Endothelial cell (in vitro differentiated cells): ENCODE results near the gene MAP4K1. TPM values are rescaled to one million over a fixed set of nuclear protein-coding genes. Genes with fewer than 3 reads are reported as not detected.

ENCODE experiments used
- DNase-seq: peaks from one replicate; pipeline ENCODE4 v3.0.0; 2021; ENCODE audit warnings: low spot score
- H3K27ac Mint-ChIP-seq: one replicate; pipeline ENCODE4 v1.8.0; 2021; ENCODE audit warnings: mixed read lengths, inconsistent platforms; ENCODE audit not compliant: unreplicated experiment
- H3K27me3 Mint-ChIP-seq: one replicate; pipeline ENCODE4 v1.8.0; 2021; ENCODE audit warnings: mild to moderate bottlenecking, moderate library complexity, mixed read lengths, inconsistent platforms; ENCODE audit not compliant: unreplicated experiment
- H3K36me3 Mint-ChIP-seq: one replicate; pipeline ENCODE4 v1.8.0; 2021; ENCODE audit warnings: mild to moderate bottlenecking, low read depth, mixed read lengths, inconsistent platforms; ENCODE audit not compliant: unreplicated experiment
- H3K4me1 Mint-ChIP-seq: one replicate; pipeline ENCODE4 v1.8.0; 2021; ENCODE audit warnings: mild to moderate bottlenecking, mixed read lengths, inconsistent platforms; ENCODE audit not compliant: unreplicated experiment
- H3K4me3 Mint-ChIP-seq: one replicate; pipeline ENCODE4 v1.8.0; 2021; ENCODE audit warnings: mild to moderate bottlenecking, mixed read lengths, inconsistent platforms; ENCODE audit not compliant: unreplicated experiment
- H3K9me3 Mint-ChIP-seq: one replicate; pipeline ENCODE4 v1.8.0; 2021; ENCODE audit warnings: mixed read lengths, inconsistent platforms; ENCODE audit not compliant: unreplicated experiment
- CTCF ChIP-seq: fragments of 200-600 bp; sonication (generic); IDR thresholded peaks from one replicate; pipeline ENCODE4 v1.5.0; 2021; ENCODE audit warnings: antibody characterized with exemption; ENCODE audit not compliant: unreplicated experiment
- total RNA-seq: library from RNA; stranded (reverse); fragmentation: NEBNext Ultra II Directional; extraction: Animal tissue kit (Norgen Biotek cat#: 25700); gene quantifications from one replicate; pipeline ENCODE4 v1.2.1, GENCODE V29; 2021; ENCODE audit not compliant: unreplicated experiment

Gene MAP4K1
- total RNA-seq, 1 donor from 2014 or later: 7.5 TPM

GRCh38 chr19:38656171-38656981 lies 38.6 kb upstream of the MAP4K1 start:
- Mint-ChIP-seq H3K4me3 (peak overlapping the region; percentile 52), H3K36me3 (peaks cover 16% of the 10 kb centered on the region), H3K4me1 (peaks cover 85% of the 10 kb centered on the region), H3K9me3 (no peaks in the 10 kb centered on the region), H3K27ac (peak overlapping the region; percentile 96), H3K27me3 (peaks cover 13% of the 10 kb centered on the region)
- no peak for DNase-seq
- TF ChIP-seq CTCF: no peak

- Mint-ChIP-seq H3K27me3 (peaks cover 11% of the 10 kb centered on the region), H3K27ac (peak overlapping the region; percentile 96), H3K4me1 (peaks cover 85% of the 10 kb centered on the region), H3K36me3 (peaks cover 16% of the 10 kb centered on the region), H3K4me3 (peak overlapping the region; percentile 68), H3K9me3 (no peaks in the 10 kb centered on the region)
- no peak for DNase-seq
- TF ChIP-seq CTCF: no peak
Measured at GRCh38 chr19:38655148-38655824, 37.5 kb upstream of the MAP4K1 start.

- TF ChIP-seq CTCF: no peak
- peak; percentile 37 for DNase-seq
- Mint-ChIP-seq H3K4me1 (peaks cover 89% of the 10 kb centered on the region), H3K27me3 (peaks cover 12% of the 10 kb centered on the region), H3K36me3 (peaks cover 17% of the 10 kb centered on the region), H3K4me3 (peak overlapping the region; percentile 68), H3K27ac (peak overlapping the region; percentile 96), H3K9me3 (no peaks in the 10 kb centered on the region)
Measured at GRCh38 chr19:38654628-38655055, 36.9 kb upstream of the MAP4K1 start.

- DNase-seq: no peak
- Mint-ChIP-seq H3K27me3 (peaks cover 25% of the 10 kb centered on the region), H3K4me3 (no peak overlapping the region), H3K36me3 (peaks cover 24% of the 10 kb centered on the region), H3K27ac (peak overlapping the region; percentile 96), H3K9me3 (peaks cover 5% of the 10 kb centered on the region), H3K4me1 (peaks cover 89% of the 10 kb centered on the region)
- TF ChIP-seq CTCF: no peak
Measured at GRCh38 chr19:38653028-38653571, 35.3 kb upstream of the MAP4K1 start.
